ENCODE data around the gene LMF2.
A peak's percentile ranks its signal among the peaks of the same experiment; 100 is the strongest.
"Not testable (repeated sequence)": the region's sequence is repeated elsewhere in the genome, so short reads cannot be mapped to it uniquely, and the experiment has no call there.

Gene LMF2
- total RNA-seq, result 45.5 to 140 reads per million in 2 experiments

GRCh38 chr22:50507421-50507990, at the start of gene LMF2:
LMF2 (minus strand) TSS chr22:50507702; CDS start chr22:50507675, 27 bp downstream.
- DNase-seq (ENCODE audit: low read depth), result peak; percentile 90

GRCh38 chr22:50556703-50557102, 49.2 kb upstream of the LMF2 start:
- no peak for DNase-seq (ENCODE audit: low read depth)

- no peak for DNase-seq (ENCODE audit: low read depth)
Observed at GRCh38 chr22:50553310-50553709, 45.8 kb upstream of the LMF2 start.

DNA sequence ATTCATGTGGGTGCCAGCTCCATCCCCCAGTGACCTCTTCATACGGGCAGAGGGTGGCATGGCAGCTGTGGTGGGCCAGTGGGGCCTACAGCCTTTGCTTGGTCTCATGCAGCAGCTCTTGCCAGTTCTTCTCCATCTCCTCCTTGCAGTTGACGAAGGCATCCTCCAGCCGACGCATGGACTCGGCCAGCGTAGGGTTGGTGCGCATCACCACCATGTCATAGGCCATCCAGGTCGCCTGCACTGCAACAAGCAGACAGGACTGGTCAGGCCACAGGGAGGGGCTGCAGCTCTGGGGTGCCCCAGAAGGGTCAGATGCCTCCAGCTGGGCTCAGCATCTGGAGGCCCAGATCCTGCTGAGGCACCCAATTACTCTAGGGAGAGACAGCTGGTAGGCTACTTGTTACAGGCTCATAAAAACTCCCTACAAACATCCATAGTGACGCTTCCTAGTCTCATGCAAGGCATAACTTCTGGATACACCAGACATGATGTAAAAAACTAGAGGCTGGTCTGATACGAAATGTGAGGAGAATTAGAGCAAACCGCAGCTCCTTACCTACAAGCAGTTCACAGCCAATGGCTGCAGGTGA, 43.8 kb upstream of the LMF2 start:
- DNase-seq (ENCODE audit: low read depth), result no peak

DNA sequence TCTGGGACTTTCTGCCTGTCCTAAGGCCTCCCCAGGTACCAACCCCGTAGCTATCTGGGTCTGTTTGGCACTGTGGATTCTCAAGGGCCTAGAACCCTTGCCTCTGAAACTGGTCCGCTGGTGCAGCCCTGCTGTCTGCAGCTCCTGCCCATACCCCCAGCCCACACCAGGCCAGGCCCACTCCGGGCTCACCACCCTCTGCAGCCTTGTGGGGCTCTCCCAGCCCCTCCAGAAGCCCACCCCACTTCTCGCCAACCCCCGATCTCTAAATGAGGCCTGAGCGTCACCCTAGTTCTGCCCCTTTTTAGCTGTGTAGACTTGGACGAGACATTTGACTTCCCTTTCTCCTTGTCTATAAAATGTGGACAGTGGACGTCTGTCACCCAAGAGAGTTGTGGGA, 42.9 kb upstream of the LMF2 start:
- no peak for DNase-seq (ENCODE audit: low read depth)

DNA sequence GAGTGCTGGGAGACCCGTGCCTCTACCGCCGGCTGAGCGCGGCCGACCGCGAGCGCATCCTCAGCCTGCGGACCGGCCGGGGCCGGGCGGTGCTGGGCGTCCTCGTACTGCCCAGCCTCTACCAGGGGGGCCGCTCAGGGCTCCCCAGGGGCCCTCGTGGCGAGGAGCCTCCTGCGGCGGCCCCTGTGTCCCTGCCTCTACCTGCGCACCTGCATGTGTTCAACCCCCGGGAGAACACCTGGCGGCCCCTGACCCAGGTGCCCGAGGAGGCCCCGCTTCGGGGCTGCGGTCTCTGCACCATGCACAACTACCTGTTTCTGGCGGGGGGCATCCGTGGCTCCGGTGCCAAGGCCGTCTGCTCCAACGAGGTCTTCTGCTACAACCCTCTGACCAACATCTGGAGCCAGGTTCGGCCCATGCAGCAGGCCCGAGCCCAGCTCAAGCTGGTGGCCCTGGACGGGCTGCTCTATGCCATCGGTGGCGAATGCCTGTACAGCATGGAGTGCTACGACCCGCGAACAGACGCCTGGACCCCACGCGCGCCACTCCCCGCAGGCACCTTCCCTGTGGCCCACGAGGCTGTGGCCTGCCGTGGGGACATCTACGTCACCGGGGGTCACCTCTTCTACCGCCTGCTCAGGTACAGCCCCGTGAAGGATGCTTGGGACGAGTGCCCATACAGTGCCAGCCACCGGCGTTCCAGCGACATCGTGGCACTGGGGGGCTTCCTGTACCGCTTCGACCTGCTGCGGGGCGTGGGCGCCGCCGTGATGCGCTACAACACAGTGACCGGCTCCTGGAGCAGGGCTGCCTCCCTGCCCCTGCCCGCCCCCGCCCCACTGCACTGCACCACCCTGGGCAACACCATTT, 41.7 kb upstream of the LMF2 start:
- DNase-seq (ENCODE audit: low read depth), result no peak

GRCh38 chr22:50548040-50548920, 40.8 kb upstream of the LMF2 start:
- no peak for DNase-seq (ENCODE audit: low read depth)

- DNase-seq (ENCODE audit: low read depth), result no peak
Observed at GRCh38 chr22:50547263-50547985, 39.9 kb upstream of the LMF2 start.

DNA sequence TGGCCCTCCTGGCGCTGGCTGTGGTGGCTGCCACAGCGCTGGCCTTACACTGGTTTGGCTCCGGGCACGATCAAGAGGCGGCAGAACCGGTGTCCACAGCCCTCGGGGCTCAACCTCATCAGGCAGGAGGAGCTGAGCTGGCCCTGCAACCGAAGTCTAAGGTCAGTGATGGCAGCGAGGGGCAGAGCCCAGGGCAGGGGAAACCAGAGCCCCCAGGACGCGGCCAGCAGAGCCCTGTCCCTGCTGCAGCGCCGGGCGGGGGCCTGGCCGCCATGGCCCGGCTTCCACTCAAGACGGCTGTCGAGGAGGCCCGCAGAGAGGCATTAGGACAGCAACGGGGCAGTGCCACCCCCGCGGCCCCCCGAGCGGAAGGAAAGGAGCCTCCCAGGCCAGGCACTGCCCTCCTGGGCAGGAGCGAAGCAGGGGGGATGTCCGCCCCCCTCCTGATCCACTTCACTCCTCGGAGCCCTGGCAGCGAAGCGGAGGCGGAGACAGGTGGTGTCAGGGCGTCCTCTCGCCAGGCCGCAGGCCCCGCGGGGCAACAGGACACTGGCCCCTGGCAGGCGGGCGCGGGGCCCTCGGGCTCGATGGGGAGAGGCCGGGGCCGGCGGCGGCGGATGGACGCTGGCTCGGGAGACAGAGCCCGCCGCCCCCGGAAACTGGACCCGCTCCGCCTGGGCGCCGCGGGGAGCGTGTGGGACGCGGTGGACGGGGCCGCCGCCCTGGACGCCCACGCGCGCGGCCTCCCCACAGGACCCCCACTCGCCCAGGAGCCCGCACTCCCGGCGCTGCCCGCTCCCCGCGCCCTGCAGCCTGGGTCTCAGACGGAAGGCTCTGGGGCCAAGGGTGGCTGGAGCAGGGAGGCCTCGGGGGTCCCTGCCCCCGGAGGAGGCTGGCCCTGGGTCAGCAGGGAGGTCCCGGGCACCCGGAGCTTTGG, 39.1 kb upstream of the LMF2 start:
- DNase-seq (ENCODE audit: low read depth), result no peak

GRCh38 chr22:50545522-50546325, 38.2 kb upstream of the LMF2 start, which contains the start of gene KLHDC7B:
KLHDC7B (plus strand) TSS chr22:50545899; CDS start chr22:50546244, 345 bp downstream.
- DNase-seq (ENCODE audit: low read depth), result no peak

- DNase-seq (ENCODE audit: low read depth), result no peak
Observed at GRCh38 chr22:50544746-50545253, 37.3 kb upstream of the LMF2 start.

DNA sequence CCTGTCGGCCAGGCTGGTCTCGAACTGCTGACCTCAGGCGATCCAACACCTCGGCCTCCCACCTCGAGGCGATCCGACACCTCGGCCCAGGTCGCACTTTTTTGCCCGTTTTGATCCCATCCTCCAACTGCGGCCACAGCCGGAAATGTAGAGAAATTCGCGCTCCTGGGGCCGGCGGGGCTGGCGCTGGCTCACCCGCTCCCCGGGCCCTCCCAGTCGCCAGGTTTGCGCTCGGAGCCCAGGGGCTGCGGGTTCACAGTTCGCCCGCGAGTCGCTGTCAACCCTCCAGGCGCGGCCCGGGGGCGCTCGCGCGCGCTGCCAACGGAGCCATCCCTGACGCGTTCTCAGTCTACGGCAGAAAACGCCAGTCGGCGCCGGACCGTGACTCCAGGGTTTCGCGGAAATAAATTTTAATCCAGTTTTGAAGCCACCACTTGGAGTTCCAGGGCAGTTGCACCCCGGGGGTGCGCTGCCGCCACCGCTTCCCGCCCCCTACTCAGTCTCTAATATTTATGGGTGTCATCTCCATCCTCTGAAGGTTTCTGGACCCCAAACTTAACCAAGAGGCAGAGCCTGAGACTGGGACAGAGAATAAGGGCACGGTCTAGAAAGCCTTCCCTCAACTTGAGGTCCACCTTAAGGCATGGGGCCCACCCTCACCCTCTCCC, 36.7 kb upstream of the LMF2 start:
- DNase-seq (ENCODE audit: low read depth), result peak; percentile 72

- DNase-seq (ENCODE audit: low read depth), result no peak
Observed at GRCh38 chr22:50542416-50542927, 35.0 kb upstream of the LMF2 start.

GRCh38 chr22:50541667-50542026, 34.1 kb upstream of the LMF2 start:
- DNase-seq (ENCODE audit: low read depth), result not testable (repeated sequence)

DNA sequence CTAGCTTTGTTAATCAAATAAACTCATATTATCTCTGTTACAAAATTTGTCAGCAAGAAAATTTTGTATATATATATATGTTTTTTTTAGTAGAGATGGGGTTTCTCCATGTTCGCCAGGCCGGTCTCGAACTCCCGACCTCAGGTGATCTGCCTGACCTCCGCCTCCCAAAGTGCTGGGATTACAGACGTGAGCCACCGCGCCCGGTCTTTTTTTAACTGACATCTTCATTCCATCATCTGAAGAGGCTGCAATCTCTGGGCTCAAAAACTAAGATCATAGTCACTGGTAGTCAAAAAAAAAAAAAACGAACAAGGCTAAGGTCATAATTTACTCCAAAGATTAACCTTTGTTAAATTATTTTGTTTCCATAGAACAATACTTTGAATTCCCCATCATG, 32.9 kb upstream of the LMF2 start:
- DNase-seq (ENCODE audit: low read depth), result no peak

DNA sequence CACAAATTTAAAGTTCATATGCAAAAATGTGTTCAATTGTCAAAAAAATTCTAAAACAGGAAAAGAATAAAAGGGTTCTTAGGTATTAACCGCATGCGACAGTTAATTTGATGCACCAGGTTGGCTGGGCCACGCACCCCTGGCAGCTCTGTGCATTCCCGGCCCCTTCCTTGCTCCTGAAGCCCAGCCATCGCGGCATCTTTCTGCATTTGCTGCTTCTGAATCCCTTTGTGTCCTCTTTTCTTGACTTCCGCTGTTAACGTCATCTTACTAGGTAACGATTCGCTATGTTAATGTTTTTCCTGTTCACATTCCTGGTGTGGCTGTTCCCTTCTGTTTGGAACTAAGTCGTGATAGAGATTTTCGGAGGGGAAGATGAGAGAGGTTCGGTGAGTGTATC, 30.3 kb upstream of the LMF2 start:
- DNase-seq (ENCODE audit: low read depth), result no peak

DNA sequence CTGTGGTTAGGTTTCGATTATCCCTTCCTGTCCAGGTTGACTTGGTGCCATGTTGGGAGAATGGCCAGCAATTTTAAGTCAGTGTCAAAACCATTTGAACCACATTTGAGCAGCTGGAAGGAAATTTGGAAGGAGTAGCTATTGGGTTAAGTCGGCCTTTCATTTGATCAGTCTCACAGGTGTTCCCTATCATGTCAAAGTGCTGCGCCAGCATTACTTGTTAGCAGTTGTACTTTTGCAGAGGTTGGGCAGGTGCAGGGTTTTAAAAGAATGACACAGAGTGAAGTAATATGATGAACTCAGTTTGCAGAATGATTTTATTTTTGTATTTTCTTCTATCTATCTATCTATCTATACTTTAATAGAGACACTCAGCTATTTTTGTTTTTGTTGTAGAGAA, 28.7 kb upstream of the LMF2 start:
- no peak for DNase-seq (ENCODE audit: low read depth)

DNA sequence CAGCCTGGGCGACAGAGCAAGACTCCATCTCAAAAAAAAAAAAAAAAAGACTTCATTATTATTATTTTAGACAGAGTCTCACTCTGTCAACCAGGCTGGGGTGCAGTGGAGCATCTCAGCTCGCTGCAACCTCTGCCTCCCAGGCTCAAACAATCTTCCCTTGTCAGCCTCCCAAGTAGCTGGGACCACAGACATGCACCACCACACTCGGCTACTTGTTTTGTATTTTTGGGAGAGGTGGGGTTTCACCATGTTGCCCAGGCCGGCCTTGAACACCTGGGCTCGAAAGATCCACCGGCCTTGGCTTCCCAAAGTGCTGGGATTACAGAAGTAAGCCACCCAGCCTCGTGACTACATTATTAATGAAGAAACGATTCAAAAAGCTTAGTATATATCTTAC, 27.6 kb upstream of the LMF2 start:
- DNase-seq (ENCODE audit: low read depth), result no peak
